Measurements from ENCODE around the gene GNAQ.

DNA sequence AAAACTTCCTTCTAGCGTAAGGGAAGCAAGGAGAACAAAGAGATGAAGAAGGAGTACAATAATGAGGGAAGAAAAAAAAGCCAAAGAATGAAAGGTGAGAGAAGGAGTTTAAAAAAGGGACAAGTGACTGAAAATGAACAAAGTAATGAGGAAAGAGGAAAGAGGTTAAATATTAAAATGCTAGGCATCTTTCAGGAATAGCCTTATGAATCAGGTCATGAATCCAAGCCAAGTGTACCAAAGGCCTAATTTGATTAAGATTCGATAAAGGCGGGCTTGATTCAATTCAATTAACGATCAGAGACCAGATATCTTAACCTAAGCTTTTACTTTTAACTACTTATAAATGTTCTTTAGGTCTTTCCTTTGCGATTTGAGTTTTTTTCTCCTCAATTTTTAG, 241.7 kb downstream of the GNAQ start:
- TF ChIP-seq POLR2AphosphoS5 (IDR thresholded peaks at IDR 0.05) = no peak
- TF ChIP-seq, protein P1, sequence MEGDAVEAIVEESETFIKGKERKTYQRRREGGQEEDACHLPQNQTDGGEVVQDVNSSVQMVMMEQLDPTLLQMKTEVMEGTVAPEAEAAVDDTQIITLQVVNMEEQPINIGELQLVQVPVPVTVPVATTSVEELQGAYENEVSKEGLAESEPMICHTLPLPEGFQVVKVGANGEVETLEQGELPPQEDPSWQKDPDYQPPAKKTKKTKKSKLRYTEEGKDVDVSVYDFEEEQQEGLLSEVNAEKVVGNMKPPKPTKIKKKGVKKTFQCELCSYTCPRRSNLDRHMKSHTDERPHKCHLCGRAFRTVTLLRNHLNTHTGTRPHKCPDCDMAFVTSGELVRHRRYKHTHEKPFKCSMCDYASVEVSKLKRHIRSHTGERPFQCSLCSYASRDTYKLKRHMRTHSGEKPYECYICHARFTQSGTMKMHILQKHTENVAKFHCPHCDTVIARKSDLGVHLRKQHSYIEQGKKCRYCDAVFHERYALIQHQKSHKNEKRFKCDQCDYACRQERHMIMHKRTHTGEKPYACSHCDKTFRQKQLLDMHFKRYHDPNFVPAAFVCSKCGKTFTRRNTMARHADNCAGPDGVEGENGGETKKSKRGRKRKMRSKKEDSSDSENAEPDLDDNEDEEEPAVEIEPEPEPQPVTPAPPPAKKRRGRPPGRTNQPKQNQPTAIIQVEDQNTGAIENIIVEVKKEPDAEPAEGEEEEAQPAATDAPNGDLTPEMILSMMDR (IDR thresholded peaks at IDR 0.05) = no peak
